ENCODE data around the gene PARD3. TPM values are rescaled to one million over a fixed set of nuclear protein-coding genes. Genes with fewer than 3 reads are reported as not detected.

Gene PARD3
- total RNA-seq, result 76.0 and 76.4 TPM in 2 replicates

DNA sequence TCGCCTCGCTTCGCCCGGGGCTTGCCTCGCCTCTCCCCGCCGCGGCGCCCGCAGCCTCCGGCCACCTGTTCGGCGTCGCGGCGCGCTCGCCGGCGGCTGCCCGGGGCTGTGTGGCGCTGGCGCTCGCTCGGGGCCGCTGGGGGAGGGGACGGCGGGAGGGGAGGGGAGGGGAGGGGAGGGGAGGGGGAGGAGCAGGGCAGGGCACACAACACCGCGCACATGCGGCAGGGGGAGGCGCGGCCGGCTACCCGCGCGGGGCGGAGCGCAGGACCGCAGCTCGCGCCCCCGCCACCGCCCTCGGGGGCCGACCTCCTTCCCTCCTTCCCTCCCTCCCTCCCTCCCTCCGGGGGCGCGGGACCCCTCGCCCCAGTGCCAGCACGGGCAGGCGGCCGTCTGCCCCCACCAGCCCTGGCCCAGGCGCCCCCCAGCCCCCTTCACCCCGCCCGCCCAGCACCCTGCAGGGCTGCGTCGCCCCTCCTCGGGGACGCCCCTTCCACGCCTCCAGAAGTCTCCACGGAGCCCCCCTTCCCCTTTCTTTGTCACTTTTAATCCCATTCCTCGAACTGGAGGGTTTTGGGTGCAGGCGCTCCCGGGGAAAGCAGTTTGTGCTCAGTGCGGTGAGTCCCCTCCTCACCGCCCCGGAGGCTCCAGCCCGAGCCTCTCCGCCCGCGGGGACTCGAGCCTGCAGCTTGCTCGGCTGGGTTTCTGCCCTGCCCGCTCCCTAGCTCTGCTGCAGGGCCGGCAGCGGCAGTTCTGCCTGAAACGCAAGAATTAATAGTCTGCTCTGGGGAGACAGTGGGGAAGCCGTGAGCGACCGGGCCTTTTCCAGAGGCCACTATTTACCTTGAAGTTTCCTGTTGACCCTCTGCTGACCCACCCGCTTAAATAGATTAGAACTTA lies at the start of gene PARD3:
Gene PARD3, minus strand, starts transcription at position 112 of the 900 bp plus-strand sequence. CDS start 301 bp downstream, outside the sequence.
- H3K4me3 ChIP-seq (ENCODE audit: low read depth, low read length), result peak within 1 kb of the TSS; percentile 70
- H3K36me3 ChIP-seq (ENCODE audit: control insufficient read depth, insufficient read depth, low read length), result no peaks in the 10 kb centered on the region
- DNase-seq (ENCODE audit: low read depth), result no peak
- TF ChIP-seq, protein P1, sequence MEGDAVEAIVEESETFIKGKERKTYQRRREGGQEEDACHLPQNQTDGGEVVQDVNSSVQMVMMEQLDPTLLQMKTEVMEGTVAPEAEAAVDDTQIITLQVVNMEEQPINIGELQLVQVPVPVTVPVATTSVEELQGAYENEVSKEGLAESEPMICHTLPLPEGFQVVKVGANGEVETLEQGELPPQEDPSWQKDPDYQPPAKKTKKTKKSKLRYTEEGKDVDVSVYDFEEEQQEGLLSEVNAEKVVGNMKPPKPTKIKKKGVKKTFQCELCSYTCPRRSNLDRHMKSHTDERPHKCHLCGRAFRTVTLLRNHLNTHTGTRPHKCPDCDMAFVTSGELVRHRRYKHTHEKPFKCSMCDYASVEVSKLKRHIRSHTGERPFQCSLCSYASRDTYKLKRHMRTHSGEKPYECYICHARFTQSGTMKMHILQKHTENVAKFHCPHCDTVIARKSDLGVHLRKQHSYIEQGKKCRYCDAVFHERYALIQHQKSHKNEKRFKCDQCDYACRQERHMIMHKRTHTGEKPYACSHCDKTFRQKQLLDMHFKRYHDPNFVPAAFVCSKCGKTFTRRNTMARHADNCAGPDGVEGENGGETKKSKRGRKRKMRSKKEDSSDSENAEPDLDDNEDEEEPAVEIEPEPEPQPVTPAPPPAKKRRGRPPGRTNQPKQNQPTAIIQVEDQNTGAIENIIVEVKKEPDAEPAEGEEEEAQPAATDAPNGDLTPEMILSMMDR (IDR thresholded peaks at IDR 0.05; ENCODE audit: insufficient read depth, low read length, poor library complexity, severe bottlenecking), result no peak
- H3K27me3 ChIP-seq (ENCODE audit: control insufficient read depth, insufficient read depth, low read length), result no peaks in the 10 kb centered on the region

DNA sequence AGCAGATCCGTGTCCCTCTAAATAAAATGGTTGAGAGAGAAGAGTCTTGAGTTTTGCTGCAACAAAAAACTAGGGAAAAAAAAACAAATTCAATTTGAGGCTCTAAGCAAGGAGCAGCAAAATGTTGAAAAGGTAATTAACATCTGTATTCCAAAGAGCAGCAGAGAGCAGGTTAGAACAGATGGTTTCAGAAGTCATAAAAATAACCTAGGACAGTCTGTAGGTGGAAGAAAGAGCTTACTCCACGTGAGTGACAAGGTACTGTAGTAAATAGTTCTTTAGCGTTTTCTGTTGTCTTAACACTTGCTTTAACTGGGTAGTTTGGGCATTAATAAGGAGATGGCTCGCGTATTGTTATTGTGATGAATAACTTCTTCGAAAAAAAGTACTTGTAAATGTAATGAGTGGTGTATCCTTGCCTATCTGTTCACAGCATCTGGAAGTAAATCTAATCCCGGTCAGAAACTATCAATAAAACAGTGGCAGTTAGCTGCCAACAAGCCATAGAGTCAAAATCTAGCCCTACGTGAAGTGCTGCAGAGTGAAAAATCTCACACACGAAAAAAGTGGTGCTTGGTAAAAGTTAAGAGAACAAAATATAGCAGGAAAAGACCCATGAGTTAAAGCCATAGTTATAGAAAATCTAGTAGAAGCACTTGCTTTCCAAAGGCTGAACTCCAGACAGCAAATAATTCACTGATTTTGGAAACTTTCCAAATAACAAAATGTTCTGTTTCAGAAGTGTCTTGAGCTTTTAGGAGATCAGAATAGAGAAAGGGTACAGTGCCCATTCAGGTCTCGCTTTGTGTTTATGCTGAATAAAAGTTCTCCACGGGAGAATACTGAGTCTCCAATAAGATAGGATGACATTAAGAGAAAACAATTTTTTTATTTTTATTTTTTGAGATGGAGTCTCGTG lies 49.3 kb upstream of the PARD3 start:
- H3K27me3 ChIP-seq (ENCODE audit: control insufficient read depth, insufficient read depth, low read length), result no peaks in the 10 kb centered on the region
- no peak for DNase-seq (ENCODE audit: low read depth)
- TF ChIP-seq, protein P1 (IDR thresholded peaks at IDR 0.05; ENCODE audit: insufficient read depth, low read length, poor library complexity, severe bottlenecking), result no peak
- no peaks in the 10 kb centered on the region for H3K36me3 ChIP-seq (ENCODE audit: control insufficient read depth, insufficient read depth, low read length)
- no peak overlapping the region for H3K4me3 ChIP-seq (ENCODE audit: low read depth, low read length)

DNA sequence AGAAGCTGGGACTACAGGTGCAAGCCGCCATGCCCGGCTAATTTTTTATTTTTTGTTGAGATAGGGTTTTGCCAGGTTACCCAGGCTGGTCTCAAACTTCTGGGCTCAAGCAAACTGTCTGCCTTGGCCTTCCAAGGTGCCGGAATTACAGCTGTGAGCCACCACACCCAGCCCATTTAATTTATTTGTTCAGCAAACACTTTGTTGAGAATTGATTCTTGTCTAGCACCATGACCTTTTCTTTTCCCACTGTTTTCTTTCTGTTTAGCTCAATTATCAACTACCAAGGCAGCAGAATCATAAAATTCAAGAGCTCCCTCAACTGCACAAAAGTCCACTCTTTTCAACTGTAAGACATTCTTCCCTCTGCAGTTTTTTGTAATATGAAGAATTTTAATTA lies 47.8 kb upstream of the PARD3 start:
- no peaks in the 10 kb centered on the region for H3K36me3 ChIP-seq (ENCODE audit: control insufficient read depth, insufficient read depth, low read length)
- H3K4me3 ChIP-seq (ENCODE audit: low read depth, low read length), result no peak overlapping the region
- no peak for DNase-seq (ENCODE audit: low read depth)
- no peaks in the 10 kb centered on the region for H3K27me3 ChIP-seq (ENCODE audit: control insufficient read depth, insufficient read depth, low read length)
- TF ChIP-seq, protein P1 (IDR thresholded peaks at IDR 0.05; ENCODE audit: insufficient read depth, low read length, poor library complexity, severe bottlenecking), result no peak

DNA sequence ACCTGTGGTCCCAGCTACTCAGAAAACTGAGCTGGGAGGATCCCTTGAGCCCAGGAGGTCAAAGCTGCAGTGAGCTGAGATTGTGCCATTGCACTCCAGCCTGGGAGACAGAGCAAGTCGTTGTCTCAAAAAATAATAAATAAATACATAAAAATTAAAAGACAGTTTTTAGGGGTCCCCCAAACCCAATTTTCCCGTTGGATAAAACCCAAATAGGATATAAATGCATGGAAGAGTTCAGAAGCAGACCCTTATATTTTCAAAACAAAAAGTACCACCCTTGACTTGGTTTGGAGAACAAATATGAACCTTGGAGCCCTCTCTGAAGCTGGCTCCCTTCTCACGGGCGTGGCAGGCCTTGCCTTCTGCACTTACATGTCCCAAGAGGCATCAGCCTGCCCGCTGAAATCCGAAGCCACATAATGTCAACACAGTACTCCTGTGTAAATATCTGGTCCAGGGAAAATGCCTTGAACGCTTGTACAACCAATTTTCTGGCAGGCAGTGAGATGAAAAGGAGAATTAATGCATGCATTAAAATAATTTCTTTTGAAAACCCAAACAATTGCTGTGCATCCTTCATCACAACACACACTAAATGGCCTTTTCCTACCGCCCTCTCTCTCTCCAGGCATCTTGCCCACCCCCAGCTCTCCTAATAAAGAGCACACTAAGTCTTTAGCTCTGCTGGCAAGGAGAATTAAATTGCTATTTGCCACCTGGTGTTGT lies 46.4 kb upstream of the PARD3 start:
- no peaks in the 10 kb centered on the region for H3K36me3 ChIP-seq (ENCODE audit: control insufficient read depth, insufficient read depth, low read length)
- no peaks in the 10 kb centered on the region for H3K27me3 ChIP-seq (ENCODE audit: control insufficient read depth, insufficient read depth, low read length)
- TF ChIP-seq, protein P1 (IDR thresholded peaks at IDR 0.05; ENCODE audit: insufficient read depth, low read length, poor library complexity, severe bottlenecking), result no peak
- no peak overlapping the region for H3K4me3 ChIP-seq (ENCODE audit: low read depth, low read length)
- no peak for DNase-seq (ENCODE audit: low read depth)

DNA sequence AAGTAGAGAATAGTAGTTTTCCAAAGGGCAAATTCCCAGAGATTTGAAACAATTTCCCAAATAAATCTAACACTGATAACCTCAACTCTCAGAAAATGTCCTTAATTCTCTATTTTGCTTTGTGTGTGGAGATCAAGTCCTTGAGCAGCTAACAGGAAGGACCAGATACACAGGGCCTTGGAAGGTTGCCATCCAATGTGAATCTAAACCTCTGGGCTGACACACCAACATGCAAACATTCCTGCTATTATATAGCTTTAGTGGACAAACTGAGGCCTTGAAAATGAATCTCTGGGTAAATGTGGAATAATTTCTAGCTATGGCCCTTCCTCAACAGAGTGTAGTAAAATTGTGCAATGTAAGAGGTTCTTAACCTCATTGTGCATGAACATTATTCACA lies 44.1 kb upstream of the PARD3 start:
- TF ChIP-seq, protein P1 (IDR thresholded peaks at IDR 0.05; ENCODE audit: insufficient read depth, low read length, poor library complexity, severe bottlenecking), result no peak
- no peak for DNase-seq (ENCODE audit: low read depth)
- H3K4me3 ChIP-seq (ENCODE audit: low read depth, low read length), result no peak overlapping the region
- no peaks in the 10 kb centered on the region for H3K27me3 ChIP-seq (ENCODE audit: control insufficient read depth, insufficient read depth, low read length)
- no peaks in the 10 kb centered on the region for H3K36me3 ChIP-seq (ENCODE audit: control insufficient read depth, insufficient read depth, low read length)

Measured in kidney epithelial cell (primary cell).